ENCODE data around the gene RANBP3.
"Not testable (repeated sequence)": the region's sequence is repeated elsewhere in the genome, so short reads cannot be mapped to it uniquely, and the experiment has no call there.

RANBP3 gene

DNA sequence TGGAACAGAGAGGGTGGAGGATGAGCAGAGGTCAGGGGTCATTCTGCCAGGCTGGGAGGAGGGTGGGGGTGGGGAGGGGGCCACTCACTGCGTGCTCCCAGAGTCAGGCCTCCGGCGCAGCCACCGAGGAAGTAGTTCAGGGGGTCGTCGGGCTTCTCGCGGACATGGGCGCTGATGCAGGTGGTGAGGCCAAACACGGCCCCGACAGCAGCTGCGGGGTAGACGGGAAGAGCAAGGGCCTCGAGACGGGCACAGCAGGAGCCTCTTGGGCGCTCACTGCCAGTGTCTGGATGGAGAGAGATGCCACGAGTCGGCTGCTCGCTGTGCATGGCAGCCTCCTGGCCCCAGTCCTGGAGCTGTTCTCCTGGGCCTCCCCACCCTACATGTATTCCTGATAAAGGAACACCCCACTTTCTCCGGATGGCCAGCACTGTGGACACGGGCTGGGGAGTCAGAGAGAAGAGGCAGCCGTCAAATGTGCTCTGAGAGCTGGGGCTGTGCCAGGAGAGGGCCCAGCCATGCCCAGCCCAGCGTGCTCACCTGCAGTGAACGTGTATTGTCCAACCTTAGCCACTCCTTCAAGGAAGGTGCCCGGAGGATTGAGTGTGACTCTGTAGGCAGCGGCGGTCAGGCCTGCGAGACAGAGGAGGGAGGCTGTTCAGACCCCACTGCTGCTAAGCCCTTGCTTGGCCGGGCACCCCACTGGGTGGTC lies 81.4 kb downstream of the RANBP3 start:
- no peak for DNase-seq

DNA sequence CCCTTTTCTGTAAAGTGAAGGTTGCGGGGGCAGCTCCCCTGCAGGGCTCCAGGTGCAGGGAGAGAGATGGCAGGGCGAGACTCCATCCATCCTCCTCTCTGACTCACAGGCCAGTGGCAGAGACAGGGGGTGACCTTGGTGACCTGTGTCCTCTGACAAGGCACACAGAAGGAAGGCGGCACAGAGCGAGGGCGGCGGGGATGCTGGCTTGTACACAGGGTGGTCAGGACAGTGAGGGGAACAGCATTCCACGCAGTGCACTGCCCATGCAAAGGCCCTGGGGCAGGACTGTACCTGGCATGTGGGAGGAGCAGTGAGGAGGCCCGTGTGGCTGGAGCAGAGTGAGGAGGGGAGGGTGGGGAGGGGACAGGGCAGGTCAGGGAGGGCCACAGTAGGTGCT lies 82.0 kb downstream of the RANBP3 start:
- no peak for DNase-seq

DNA sequence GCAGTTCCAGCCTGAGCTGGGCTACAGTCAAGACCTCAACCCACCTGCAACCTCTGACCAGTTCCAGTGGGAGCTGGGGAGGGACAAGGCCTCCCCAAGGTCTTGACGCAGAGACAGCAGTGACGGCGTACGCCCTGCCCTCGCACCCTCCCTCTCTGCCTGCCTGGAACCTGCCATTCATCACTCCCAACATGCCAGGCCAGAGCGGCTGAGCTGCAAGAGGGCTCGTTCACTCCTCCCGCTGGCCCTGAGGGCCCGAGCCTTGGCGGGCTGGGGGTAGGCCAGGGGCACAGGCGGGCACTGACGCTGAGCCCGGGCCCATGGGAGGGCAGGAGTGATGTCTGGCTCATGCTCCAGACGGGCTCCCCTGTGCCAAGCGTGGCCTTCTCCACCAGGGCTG lies 82.5 kb downstream of the RANBP3 start:
- no peak for DNase-seq

DNA sequence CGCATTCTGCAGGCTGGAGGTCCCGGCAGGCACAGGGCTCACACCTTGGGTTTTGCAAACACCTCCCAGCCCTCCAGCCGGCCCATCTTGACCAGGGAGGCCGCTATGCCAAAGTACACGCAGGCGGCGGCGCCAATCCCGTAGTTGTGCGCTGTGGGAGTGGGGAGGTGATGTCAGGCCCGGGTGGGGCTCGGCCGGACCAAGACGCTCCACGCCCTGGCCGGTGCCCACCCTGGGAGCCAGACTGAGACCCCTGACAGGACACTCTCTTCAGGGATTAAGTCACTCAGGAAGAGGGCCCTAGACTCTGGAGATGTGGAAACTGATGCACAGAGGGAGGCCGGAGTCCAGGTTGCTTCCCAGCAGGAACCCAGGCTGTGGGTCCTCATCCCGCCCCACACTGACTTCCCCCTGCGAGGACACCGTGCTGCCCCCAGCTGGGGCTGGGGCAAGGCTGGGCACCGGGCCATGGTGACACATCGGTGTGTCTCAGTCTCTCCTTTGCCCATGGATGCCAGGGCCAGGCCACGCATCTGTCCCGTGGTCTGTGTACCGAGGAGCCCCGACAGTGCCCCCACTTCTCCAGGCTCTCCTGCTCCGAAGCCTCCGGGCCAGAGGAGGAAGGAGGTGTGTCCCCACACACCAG lies 83.1 kb downstream of the RANBP3 start:
- no peak for DNase-seq

DNA sequence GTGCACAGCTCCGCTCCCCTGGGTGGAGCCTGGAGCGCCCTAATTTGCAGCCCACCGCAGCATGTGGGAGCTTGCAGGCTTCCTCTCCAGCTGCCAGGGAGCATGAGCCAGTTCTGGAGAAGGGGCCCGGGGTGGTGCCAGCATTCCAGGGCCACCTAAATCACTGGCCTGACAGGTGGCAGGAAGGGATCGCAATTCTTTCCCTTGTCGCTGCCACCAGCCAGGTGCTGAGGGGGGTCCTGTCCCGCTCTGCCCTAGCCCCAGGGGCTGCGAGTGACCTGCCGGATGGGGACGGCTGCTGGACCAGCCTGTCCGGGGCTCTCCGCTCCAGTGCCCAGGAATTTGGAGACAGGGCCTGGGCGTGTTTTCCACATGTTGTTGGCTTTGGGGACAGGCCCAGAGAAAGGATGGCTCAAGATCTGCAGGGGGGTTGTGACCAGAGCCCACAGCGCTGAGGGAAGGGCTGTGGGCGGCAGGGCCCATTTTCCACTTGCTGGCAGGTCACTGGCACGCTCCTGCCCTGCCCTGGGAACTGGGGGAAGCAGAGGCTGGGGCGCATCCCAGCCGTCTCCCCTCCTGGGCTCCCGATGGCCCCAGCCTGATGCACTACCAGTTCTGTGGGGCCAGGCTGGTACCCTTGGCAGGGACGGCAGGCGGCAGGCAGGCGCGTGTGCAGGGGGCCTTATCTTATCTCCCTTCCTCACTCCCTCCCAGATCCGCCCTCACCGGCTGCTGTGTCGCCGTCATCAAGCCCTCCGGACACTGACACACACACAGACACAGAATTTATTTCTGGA lies 83.8 kb downstream of the RANBP3 start:
- peak; percentile 50 for DNase-seq

DNA sequence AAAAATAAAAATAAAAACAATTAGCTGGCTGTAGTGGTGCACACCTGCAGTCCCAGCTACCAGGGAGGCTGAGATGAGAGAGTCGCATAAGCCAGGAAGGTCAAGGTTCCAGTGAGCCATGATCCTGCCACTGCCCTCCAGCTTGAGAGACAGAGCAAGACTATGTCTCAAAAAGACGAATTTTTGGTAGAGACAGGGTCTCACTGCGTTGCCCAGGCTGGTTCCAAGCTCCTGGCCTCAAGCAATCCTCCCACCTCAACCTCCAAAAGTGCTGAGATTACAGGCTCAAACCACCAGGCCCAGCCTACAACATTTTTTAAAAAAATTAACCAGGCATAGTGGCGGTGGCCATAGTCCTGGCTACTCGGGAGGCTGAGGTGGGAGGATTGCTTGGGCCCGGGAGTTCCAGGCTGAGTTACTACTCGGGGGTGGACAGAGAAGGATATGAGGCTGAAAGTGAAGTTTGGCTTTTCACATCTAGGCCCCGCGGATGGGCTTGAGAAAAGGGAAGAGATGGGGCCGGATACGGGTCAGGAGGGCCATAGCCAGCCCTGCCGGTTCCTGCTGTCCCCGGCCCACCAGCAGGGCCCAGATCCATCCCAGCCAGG lies 84.5 kb downstream of the RANBP3 start:
- DNase-seq, result no peak

DNA sequence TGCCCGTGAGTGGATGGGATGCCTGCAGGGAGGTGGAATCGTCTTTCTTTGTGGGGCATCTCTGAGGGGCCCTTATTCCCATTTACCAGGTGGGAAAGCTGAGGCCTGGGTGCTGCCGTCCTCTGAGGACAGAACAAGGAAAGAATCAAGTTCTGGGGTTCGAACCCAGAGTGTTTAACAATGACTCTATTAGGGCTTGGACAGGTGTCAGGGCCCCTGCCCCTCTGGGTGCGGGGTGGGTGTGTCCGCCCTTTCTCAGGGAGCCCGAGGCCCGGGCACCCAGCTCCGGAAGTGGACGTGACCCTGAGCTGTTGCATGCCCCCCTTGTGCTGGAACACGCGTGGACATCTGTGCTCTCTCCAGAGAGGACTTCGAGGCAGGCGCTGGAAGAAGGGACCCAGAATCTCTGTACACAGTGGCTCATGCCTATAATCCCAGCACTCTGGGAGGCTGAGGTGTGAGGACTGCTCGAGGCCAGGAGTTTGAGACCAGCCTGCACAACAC lies 85.1 kb downstream of the RANBP3 start:
- DNase-seq, result no peak

DNA sequence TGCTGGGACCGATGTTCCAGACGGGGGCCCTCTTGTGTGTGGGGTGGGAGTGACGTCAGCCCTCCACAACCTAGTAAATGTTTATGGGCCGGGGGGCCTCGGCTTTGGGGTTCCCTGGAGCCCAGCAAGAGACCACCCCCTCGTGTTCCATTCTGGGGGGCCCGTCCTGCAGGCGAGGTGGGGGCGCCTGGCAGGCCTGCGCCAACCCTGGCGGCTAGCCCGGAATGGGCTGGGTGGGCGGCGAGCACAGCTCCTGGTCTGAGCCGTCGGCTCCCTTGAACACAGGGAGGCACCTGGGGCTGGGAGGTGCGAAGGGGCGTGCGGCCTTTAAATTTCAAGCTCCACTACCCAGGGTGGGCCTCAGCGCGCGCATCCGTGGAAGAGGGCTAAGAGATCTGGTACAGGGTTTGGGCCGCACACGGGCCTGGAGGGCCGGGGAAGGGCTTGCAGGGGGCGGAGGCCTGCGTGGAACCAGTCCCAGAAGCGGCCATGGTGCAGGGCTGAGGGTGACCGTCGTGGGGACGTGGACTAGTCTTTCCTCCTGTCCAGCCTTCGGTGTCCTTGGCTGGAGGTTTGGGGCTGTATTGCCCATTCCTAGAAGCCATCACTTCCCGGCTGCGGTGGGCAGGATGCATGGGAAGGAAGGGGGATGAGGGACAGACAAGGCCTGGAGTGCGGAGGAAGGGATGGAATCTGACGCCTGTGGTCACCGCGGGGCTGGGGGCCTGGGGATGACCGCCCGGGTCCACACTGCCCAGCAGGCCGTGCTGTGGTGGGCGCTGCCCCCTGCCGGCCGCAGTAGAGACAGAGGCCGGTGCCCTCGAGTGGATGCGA lies 85.8 kb downstream of the RANBP3 start:
- DNase-seq, result peak; percentile 11

DNA sequence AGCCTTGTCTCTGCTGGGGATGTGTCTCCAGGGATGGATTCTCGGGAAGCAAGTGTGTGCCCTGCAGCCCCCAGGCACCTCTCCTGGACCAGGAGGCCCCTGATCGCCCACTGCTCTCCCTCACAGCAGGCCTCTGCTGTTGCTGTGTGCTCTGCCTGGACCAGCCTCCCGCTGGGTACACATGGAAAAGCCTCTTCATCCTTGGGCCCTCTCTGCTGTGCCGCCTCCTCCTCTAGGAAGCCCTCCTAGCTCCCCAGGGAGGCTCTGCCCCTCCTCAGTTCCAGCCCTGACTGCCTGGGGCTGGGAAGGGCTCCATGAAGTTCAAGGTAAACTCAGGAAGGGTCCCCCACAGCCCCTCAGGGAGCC lies 86.4 kb downstream of the RANBP3 start:
- DNase-seq, result peak; percentile 12

DNA sequence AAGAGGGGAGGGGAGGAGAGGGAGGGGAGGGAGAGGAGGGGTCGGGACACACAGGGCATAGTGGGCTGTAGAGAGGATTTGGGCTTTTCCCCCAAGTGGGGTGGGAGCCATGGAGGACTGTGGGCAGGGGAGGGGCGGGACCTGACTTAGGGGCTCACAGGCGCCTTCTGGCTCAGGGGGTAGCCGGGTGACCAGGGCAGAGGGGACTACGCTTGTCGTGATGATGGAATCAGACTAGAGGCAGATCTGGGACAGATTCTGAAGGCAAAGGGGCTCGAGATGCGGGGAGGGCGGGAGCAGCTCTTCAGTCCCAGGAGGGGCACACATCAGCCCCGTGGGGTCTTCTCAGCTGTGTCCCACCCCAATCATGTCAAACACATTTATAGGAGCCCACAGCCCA lies 87.8 kb downstream of the RANBP3 start:
- DNase-seq, result no peak

DNA sequence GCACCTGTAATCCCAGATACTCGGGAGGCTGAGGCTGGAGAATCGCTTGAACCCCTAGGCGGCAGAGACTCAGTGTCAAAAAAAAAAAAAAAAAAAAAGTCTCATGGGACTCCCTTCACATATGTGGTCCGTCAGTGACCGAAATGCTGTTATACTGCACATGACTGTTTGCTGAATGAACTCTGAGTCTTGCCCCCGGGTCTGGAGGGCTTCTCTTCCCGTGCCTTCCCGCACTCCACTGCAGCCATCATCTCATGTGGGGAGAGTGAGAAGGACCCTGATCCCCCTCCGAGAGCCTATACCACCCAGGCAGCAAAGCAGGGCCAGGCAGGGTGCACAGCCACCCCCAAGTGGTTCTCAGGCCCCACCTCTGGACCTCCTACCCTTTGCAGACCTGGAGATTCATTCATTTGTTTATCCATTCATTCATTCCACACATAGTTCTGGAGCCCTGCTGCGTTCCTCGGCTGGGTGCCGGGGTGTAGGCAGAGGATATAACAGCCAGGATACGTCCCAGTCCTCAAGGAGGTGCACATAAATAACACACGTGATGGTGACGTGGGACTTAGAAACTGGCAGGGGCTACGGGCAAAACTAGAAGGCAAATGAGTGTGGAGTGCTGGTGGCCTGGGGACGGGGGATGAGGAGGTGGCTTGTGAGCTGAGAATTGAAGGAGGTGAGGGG lies 88.5 kb downstream of the RANBP3 start:
- DNase-seq, result no peak

DNA sequence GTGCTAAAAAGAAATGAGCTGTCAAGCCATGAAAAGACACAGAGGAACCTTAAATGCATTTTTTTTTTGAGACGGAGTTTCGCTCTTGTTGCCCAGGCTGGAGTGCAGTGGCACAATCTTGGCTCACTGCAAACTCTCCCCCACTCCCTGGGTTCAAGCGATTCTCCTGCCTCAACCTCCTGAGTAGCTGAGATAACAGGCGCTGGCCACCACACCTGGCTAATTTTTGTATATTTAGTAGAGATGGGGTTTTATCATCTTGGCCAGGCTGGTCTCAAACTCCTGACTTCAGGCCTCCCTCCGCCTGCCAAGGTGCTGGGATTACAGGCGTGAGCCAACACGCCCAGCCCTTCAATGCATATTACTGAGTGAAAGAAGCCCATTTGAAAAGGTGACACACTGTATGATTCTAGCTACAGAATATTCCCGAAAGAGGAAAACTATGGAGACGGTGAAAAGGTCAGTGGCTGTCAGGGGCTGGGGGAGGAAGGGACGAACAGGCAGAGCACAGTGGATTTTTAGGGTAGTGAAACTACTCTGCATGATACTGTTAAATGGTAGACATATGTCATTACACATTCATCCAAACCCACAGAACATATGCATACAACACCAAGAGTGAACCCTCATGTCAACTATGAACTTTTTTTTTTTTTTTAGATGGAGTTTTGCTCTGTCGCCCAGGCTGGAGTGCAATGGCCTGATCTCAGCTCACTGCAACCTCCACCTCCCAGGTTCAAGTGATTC lies 93.7 kb downstream of the RANBP3 start:
- DNase-seq, result not testable (repeated sequence)

DNA sequence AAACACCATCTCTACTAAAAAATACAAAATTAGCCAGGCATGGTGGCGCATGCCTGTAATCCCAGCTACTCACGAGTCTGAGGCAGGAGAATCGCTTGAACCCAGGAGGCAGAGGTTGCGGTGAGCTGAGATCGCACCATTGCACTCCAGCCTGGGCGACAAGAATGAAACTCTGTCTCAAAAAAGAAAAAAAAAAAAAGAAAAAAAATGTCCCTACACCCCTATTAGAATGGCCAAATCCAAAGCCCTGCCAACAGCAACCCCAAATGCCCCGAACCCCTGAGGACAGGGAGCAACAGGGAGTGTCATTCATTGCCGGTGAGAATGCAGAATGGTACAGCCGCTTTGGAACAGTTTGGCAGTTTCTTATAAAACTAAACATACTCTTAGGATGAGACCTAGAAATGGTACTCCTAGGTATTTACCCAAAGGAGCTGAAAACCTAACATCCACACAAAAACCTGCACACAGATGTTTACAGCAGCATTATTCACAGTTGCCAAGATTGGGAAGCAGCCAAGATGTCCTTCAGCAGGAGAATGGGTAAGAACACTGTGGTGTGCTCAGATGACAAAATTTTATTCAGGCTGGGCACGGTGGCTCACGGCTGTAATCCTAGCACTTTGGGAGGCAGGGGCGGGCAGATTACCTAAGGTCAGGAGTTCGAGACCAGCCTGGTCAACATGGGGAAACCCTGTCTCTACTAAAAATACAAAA lies 94.6 kb downstream of the RANBP3 start:
- DNase-seq, result peak; percentile 65

DNA sequence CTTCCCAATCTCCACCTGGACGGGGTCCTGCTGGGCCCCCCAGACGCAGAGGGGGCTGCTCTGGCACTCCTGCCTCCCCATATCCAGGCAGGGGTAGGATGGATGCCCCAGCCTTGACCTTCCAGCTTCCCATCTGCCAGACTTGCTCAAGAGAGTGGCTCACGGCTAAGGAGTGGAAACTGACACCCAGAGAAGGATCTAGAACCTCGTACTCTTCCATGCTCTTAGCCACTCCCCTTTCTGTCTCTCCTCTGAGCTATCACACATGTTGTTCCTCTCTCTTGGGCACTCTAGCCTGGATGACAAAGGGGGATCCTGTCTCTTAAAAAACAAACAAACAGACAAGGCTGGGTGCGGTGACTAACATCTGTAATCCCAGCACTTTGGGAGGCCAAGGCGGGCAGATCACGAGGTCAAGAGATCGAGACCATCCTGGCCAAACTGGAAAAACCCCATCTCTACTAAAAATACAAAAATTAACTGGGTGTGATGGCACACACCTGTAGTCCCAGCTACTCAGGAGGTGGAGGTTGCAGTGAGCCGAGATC lies 95.4 kb downstream of the RANBP3 start:
- DNase-seq, result peak; percentile 73

DNA sequence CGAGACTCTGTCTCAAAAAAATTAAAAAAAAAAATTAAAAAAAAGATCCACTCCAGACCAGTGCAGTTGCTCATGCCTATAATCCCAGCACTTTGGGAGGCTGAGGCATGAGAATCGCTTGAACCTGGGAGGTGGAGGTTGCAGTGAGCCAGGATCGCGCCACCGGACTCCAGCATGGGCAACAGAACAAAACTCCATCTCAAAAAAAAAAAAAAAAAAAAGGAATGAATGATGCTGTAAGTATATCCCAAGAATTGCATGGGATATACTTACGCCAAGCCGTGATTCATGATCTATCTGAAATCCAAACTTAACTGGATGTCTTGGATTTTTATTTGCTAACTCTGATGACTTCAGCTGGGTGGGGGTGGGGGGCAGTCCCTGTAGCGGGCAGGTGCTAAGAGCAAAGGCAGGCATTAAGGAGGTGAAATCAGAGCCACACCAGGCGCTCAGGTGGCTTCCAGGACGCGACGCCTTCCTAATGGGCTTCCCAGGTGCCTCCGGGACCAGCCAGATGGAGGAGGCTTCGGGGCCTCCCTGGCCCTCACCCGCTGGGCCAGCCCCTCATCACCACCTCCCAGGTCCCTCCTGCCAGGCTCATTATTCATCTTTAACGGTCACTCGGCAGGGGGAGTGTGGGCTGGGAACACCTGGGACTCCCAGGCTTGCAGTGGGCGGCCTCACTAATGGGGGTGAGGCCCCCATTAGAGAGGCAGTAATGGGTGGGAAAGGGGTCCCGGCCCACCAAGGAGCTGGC lies 96.2 kb downstream of the RANBP3 start:
- DNase-seq, result peak; percentile 88

DNA sequence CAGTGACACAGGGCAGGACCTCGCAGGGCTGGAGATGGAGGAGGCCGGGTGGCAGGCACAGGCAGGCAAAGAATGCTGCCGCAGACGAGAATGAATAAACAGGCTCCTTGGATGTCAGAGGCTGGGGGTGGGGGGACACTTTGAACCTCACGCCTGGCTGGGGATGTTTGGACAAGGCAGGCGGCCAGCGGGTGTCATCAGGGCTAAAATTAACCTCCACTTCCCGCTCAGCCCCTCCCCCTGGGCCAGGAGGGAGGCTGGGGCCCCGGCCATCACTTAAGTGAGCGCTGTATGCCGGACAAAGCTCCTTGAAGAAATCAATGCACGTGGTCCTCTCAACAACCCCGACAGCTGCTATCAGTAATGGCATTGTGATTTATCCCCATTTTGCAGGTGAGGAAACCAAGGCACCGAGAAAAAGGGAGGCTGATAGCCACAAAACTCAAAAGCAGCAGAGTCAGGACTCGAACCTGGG lies 97.3 kb downstream of the RANBP3 start:
- no peak for DNase-seq

DNA sequence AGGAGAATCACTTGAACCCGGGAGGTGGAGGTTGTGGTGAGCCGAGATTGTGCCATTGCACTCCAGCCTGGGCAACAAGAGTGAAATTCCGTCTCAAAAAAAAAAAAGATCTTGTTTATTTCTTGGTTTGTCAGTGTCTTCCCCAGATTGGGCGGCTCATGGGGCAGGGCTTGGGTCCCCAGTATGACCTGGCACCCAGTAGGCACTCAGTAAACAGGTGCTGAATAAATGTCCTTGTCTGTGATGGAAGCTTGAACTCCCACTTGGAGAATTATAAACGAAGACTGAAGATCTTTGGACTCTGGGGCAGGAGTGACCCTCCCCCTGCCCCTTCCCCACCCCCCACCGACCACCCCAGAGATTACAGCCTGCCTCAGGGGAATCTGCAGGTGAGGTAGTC lies 97.7 kb downstream of the RANBP3 start:
- no peak for DNase-seq

DNA sequence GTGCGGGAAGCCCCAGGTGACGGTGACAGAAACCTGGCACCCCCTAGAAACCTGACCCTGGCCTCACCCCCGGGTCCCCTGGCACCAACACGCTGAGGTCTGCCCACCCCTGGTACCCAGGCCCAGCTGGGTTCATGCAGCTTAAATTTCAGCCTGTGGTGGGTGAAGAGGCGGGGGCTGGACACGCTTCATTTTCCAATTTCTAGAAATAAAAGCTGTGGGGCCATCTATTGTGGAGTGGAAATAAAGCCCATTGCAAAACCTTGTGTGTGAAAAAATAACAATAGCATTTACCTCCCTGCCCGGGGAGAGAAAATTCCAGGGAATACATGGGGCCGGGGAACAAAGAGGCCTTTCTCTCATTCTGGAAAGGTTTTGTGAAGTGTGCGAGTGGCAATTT lies 100.1 kb downstream of the RANBP3 start:
- peak; percentile 44 for DNase-seq

DNA sequence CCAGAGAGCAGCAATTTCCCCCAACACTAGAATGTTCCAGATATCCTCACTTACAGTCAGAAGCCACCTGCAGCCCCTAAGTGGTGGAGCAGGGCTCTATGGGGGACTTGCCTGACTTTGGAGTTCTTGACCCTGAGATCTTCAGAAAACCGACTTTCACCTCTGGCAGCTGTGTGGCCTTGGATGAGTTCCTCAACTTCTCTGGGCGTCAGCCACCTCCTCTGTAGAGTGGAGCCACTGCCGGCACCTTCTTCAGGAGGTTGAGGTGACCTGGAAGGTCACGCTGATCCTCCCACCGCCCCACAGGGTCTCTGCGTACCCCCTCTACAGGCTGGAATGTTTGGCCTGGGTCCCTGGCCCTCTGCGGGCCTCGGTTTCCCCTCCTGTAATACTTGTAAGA lies 100.5 kb downstream of the RANBP3 start:
- peak; percentile 26 for DNase-seq
